Measurements from ENCODE around the gene AHNAK2. TPM values are rescaled to one million over a fixed set of nuclear protein-coding genes. Genes with fewer than 3 reads are reported as not detected.
A peak's percentile ranks its signal among the peaks of the same experiment; 100 is the strongest.

Gene AHNAK2
- total and polyA plus RNA-seq, 2 of the 13 experiments (the other 11 are each of a cell fraction or from before 2014, with no cell fraction given): 0.11 to 0.18 TPM

GRCh38 chr14:104985675-104986486 is 7.7 kb upstream of the AHNAK2 start, which contains the start of gene CLBA1 (continued):
- TF ChIP-seq ZBTB43 (CRISPR knock-in tag; conservative IDR thresholded peaks at IDR 0.05) (no peak), GATAD1 (CRISPR knock-in tag; IDR thresholded peaks at IDR 0.05) (peak; percentile 56; the same call in 1 of the 2 replicates), SPEN (CRISPR knock-in tag; IDR thresholded peaks at IDR 0.05; ENCODE audit: low read depth) (peak; percentile 63), TFDP2 (CRISPR knock-in tag; IDR thresholded peaks at IDR 0.05) (peak; percentile 44; the same call in 1 of the 2 replicates), HOXD1 (CRISPR knock-in tag; IDR thresholded peaks at IDR 0.05) (no peak), SP1 (IDR thresholded peaks at IDR 0.05) (no peak), SP1 (CRISPR knock-in tag; IDR thresholded peaks at IDR 0.05) (peak; percentile 76), NR2F1 (CRISPR knock-in tag; IDR thresholded peaks at IDR 0.05) (no peak), ZNF687 (CRISPR knock-in tag; IDR thresholded peaks at IDR 0.05) (peak; percentile 64; the same call in 1 of the 2 replicates), ELF3 (CRISPR knock-in tag; IDR thresholded peaks at IDR 0.05) (0 out of 2 replicates have a peak, but pooled peaks have one; percentile 13), ZNF138 (CRISPR knock-in tag; IDR thresholded peaks at IDR 0.05; ENCODE audit: low read depth) (no peak), SALL1 (CRISPR knock-in tag; IDR thresholded peaks at IDR 0.05) (peak; percentile 33; the same call in 1 of the 2 replicates), ARNT2 (CRISPR knock-in tag; IDR thresholded peaks at IDR 0.05; ENCODE audit: low read depth) (0 out of 2 replicates have a peak, but pooled peaks have one; percentile 36), NFIC (IDR thresholded peaks at IDR 0.05; ENCODE audit: low read length) (no peak), CBX2 (IDR thresholded peaks at IDR 0.05; ENCODE audit: low read depth, low read length) (no peak), CBX2 (CRISPR knock-in tag; IDR thresholded peaks at IDR 0.05; ENCODE audit: low read depth) (no peak), PHF20 (CRISPR knock-in tag; IDR thresholded peaks at IDR 0.05) (peak; percentile 50; the same call in 1 of the 2 replicates)
